Measurements from ENCODE around the gene CMYA5. TPM values are rescaled to one million over a fixed set of nuclear protein-coding genes. Genes with fewer than 3 reads are reported as not detected.

CMYA5 gene
- total RNA-seq, 1 donor from 2014 or later: 0.74 TPM

DNA sequence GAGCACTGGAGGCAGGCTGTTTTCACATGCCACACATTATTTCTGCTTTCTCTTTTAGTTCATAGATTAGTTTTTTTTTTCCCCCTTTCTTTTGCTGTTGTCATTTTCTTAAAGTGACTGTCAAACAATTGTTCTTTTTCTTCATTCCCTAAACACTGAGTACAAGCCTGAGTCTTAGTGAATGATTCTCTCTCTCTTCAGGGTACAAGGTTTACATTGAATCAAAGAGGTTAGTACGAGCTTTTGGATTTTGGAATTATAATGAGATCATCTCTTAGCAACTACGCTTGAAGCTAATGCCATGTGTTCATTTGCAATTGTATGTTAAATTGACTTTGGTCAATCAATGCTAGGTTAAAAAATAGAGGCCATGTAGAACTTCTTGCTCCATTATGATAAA lies 125.1 kb downstream of the CMYA5 start:
- Mint-ChIP-seq H3K4me1 (ENCODE audit: low read depth, unreplicated experiment) (no peaks in the 10 kb centered on the region), H3K27me3 (ENCODE audit: unreplicated experiment) (no peaks in the 10 kb centered on the region), H3K9me3 (ENCODE audit: unreplicated experiment) (no peaks in the 10 kb centered on the region), H3K36me3 (ENCODE audit: unreplicated experiment) (peaks cover 10% of the 10 kb centered on the region), H3K4me3 (ENCODE audit: unreplicated experiment) (no peak overlapping the region), H3K27ac (ENCODE audit: unreplicated experiment) (no peak overlapping the region)
- DNase-seq: no peak
- TF ChIP-seq, protein P1, sequence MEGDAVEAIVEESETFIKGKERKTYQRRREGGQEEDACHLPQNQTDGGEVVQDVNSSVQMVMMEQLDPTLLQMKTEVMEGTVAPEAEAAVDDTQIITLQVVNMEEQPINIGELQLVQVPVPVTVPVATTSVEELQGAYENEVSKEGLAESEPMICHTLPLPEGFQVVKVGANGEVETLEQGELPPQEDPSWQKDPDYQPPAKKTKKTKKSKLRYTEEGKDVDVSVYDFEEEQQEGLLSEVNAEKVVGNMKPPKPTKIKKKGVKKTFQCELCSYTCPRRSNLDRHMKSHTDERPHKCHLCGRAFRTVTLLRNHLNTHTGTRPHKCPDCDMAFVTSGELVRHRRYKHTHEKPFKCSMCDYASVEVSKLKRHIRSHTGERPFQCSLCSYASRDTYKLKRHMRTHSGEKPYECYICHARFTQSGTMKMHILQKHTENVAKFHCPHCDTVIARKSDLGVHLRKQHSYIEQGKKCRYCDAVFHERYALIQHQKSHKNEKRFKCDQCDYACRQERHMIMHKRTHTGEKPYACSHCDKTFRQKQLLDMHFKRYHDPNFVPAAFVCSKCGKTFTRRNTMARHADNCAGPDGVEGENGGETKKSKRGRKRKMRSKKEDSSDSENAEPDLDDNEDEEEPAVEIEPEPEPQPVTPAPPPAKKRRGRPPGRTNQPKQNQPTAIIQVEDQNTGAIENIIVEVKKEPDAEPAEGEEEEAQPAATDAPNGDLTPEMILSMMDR (IDR thresholded peaks at IDR 0.05; ENCODE audit: partially characterized antibody, unreplicated experiment): no peak

DNA sequence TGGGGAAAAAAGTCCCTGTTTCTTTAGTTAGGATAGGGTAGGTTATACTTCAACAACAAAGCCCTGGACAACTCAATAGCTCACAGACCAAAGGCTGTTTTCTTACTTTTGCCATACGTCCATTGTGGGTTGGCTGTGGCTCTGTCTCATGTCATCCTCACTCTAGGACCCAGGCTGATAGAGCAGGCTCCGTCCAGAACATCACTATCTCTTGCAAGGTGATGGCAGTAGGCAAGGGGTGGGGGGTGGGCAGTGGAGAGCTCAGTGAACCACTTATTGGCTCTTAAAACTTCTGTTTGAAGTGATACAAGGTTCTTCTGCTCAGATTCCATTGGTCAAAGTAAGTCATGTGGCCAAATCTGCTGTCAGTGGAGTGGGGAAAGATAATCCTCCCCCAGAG lies 126.4 kb downstream of the CMYA5 start:
- TF ChIP-seq, protein P1 (IDR thresholded peaks at IDR 0.05; ENCODE audit: partially characterized antibody, unreplicated experiment): no peak
- Mint-ChIP-seq H3K36me3 (ENCODE audit: unreplicated experiment) (peaks cover 10% of the 10 kb centered on the region), H3K27me3 (ENCODE audit: unreplicated experiment) (no peaks in the 10 kb centered on the region), H3K9me3 (ENCODE audit: unreplicated experiment) (no peaks in the 10 kb centered on the region), H3K4me1 (ENCODE audit: low read depth, unreplicated experiment) (no peaks in the 10 kb centered on the region), H3K4me3 (ENCODE audit: unreplicated experiment) (no peak overlapping the region), H3K27ac (ENCODE audit: unreplicated experiment) (no peak overlapping the region)
- DNase-seq: no peak

DNA sequence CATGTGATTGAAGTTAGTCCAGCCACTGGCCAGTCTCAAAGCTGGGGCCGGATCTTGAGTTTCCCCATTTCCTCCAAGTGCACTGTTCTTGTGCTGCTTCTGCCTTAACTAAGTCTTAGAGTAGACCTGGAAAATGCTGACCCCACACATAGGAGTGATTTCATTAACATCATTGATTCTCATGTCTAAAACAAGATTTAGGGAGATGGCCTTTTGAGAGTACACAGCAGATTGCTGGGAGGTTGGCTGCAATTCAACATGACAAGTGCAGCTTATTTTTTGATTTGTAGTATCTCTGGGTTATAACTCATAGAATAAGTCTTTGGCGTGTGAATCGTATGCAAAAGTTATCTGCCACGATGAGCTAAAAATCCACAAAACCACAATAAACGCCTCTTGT lies 131.0 kb downstream of the CMYA5 start:
- H3K27me3 Mint-ChIP-seq (ENCODE audit: unreplicated experiment): no peaks in the 10 kb centered on the region
- no peak overlapping the region for H3K4me3 Mint-ChIP-seq (ENCODE audit: unreplicated experiment)
- H3K27ac Mint-ChIP-seq (ENCODE audit: unreplicated experiment): no peak overlapping the region
- H3K9me3 Mint-ChIP-seq (ENCODE audit: unreplicated experiment): no peaks in the 10 kb centered on the region
- no peaks in the 10 kb centered on the region for H3K4me1 Mint-ChIP-seq (ENCODE audit: low read depth, unreplicated experiment)
- H3K36me3 Mint-ChIP-seq (ENCODE audit: unreplicated experiment): peaks cover 10% of the 10 kb centered on the region
- TF ChIP-seq, protein P1 (IDR thresholded peaks at IDR 0.05; ENCODE audit: partially characterized antibody, unreplicated experiment): no peak
- no peak for DNase-seq

DNA sequence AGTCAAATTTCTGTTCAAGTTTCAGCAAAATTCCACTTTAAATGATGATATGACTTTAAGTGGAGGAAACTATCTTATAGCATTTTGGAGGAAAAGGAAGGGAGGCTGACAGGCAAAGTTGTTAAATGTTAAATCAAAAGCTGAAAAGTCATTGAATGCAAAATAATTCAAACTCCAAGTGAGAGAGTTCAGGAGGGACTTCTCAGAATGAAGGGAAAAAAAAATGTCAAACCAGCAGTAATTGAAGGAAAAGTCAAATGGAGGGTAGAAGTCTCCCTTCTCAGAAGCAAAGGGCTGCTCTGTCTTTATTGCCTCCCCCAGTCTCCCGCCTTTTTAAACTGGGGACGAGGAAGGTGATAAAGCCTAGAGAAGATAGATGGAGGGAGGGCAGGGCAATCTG lies 134.8 kb downstream of the CMYA5 start:
- Mint-ChIP-seq H3K4me1 (ENCODE audit: low read depth, unreplicated experiment) (no peaks in the 10 kb centered on the region), H3K27ac (ENCODE audit: unreplicated experiment) (no peak overlapping the region), H3K36me3 (ENCODE audit: unreplicated experiment) (no peaks in the 10 kb centered on the region), H3K27me3 (ENCODE audit: unreplicated experiment) (no peaks in the 10 kb centered on the region), H3K4me3 (ENCODE audit: unreplicated experiment) (no peak overlapping the region), H3K9me3 (ENCODE audit: unreplicated experiment) (no peaks in the 10 kb centered on the region)
- TF ChIP-seq, protein P1 (IDR thresholded peaks at IDR 0.05; ENCODE audit: partially characterized antibody, unreplicated experiment): no peak
- DNase-seq: no peak

DNA sequence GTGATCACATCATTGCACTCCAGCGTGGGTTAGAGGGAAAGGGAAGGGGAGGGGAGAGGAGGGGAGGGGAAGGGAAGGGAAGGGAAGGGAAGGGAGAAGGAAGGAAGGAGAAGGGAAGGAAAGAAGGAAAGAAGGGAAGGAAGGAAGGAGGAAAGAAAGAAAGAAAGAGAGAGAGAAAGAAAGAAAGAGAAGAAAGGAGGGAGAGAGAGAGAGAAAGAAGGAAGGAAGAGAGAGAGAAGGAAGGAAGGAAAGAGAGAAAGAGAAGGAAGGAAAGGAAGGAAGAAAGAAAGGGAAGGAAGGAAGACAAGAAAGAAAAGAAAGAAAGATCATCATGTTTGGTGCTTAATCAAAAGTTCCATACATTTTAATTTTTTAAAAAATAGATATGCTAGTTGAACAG lies 136.2 kb downstream of the CMYA5 start:
- Mint-ChIP-seq H3K36me3 (ENCODE audit: unreplicated experiment) (no peaks in the 10 kb centered on the region), H3K9me3 (ENCODE audit: unreplicated experiment) (no peaks in the 10 kb centered on the region), H3K4me1 (ENCODE audit: low read depth, unreplicated experiment) (no peaks in the 10 kb centered on the region), H3K27me3 (ENCODE audit: unreplicated experiment) (no peaks in the 10 kb centered on the region), H3K4me3 (ENCODE audit: unreplicated experiment) (no peak overlapping the region), H3K27ac (ENCODE audit: unreplicated experiment) (no peak overlapping the region)
- TF ChIP-seq, protein P1 (IDR thresholded peaks at IDR 0.05; ENCODE audit: partially characterized antibody, unreplicated experiment): no peak
- no peak for DNase-seq

All from glutamatergic neuron (in vitro differentiated cells).